Midbrain (tissue), 1 donor: Measurements from ENCODE around the gene LSM14B.

Experiments
- DNase-seq: peaks from one replicate; lab custom pipeline; 2025; lab: John Stamatoyannopoulos, UW

Gene LSM14B

GRCh38 chr20:62183426-62184142 is 61.3 kb downstream of the LSM14B start:
- no peak for DNase-seq
